Suppressor macrophage (primary cell): Measurements from ENCODE around the gene MARVELD1.
A peak's percentile ranks its signal among the peaks of the same experiment; 100 is the strongest.

Source experiments
- DNase-seq, 4 experiments: peaks; one replicate each; pipeline ENCODE4 v3.0.0-alpha.2; 2020 to 2022

Gene MARVELD1

DNA sequence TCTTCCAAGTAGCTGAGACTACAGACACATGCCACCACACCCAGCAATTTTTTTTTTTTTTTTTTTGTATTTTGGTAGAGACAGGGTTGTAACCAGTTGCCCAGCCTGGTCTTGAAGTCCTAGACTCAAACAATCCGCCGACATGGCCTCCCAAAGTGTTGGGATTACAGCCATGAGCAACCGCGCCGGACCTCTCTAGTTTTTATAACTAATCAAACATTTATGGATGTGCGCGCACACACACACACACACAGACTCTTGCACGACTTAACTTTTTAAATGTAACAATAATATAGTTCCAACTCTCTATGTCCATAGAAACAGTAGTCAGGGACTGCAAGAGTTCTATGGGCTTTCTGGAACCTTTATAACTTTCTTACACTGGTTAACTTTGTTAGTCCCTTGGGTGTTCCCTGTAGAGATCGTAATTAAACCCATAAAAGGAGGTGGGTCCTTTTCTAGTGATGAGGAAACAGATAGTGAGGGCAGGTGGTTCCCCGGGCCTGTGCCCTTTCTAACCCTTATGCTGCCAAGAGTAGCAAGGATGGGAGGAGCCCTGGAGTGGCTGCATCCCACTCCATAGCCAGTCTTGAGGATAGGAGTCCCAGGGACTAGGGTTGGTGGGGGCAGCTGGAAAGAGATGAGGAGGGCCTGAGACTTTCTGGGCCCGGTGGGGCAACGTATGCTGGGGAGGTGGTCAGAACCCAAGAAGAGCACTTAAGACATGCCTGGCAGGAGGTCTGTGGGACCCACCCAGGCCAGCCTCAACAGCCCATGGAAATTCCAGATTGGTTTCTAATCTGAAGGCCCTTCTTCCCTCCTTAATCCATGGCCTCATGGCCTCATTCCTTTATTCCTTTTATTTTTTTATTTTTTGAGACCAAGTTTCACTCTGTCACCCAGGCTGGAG, 8.6 kb downstream of the MARVELD1 start:
- DNase-seq: no peak

DNA sequence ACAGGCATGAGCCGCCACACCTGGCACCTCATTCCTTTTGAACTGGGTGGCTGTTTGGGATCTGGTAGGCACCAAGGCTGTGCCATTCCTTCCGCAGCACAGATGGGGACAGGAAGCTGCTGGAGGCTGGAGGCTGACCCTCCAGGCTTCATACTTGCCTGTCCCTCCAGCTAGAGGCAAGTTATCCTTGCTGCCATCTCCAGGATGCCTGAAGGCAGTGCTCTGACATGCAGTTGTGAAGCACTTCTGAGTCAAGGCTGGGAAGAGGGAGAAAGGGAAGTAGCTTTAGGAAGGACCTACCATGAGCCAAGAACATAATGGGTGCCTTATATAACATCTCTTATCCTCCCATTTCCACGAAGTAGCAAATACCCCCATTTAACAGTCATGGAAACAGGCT, 9.5 kb downstream of the MARVELD1 start:
- peak; percentile 15 to 51 (median 45) for DNase-seq

DNA sequence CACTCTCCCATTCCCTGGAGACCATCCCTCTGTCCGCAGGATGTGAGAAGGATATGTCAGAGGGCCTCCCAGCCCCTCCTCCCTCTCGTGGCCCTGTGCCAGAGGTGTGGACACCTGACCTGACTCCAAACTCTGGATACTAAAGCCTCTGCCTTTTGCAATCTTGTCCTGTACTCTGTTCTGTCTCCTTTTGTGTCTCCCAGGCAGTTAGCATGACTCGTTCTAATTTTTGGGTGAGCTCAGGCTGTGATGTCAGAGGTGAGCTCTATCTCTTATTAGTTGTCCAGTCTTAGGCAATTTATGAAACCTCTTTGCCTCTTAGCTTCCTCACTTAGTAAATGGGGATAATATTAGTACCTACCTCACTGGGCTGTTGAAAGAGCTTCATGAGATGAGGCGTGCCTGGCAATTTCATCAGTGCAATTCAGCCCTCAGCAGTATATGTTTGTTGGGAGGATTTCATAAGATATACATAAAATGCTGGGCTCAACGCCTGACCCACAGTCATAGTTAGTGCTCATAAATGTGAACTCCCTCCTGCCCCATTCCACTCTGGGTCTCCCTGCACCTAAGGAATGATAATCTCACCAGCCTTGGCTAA, 10.9 kb downstream of the MARVELD1 start:
- peak; percentile 74 to 94 (median 80) for DNase-seq

- no peak for DNase-seq
These were observed 13.2 kb downstream of the MARVELD1 start for GRCh38 chr10:97726636-97727178.

DNA sequence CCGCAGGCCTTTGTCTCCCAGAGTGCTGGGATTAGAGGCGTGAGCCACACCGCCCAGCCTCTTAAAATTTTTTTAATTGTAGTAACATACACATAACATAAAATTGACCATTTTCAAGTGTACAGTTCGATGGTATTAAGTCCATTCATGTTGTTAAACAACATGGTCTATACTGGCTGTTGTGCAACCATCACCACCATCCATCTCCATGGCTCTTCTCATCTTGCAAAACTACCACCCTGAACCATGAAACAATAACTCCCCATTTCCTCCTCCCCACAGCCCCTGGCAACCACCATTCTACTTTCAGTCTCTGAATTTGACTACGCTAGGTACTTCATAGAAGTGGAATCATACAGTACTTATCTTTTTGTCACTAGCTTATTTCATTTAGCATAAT, 15.5 kb downstream of the MARVELD1 start:
- DNase-seq: no peak

DNA sequence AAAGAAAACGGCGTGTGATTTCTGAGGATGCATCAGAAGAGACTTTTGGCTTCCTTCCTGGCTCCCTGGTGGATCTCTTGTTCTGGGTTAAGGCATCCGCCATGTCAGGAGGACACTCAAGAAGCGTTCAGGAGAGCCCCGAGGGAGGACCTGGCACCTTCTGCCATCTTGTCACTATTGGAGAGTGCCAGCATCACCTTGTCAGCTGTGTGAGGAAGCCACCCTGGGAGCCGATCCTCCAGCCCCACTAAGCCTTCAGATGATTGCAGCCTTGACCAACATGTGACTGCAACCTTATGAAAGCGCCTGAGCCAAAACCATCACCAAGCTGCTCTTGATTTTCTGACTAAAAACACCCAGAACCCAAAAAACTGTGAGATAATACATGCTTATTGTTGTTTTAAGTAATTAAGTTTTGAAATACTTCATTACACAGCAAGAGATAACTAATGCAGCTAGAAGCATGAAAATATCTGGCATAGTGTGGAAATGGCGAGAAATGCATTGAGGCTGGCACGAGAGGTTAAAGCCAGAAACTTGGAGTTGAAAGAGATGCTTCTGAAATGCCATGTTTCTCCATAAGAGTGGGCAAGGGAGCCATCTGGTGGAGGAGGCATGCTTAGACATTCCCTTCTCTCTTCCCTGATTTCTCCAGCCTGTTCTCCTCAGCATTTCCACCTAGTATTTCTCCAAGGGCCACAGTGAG, 18.0 kb downstream of the MARVELD1 start:
- peak; percentile 82 to 88 (median 84) for DNase-seq

DNA sequence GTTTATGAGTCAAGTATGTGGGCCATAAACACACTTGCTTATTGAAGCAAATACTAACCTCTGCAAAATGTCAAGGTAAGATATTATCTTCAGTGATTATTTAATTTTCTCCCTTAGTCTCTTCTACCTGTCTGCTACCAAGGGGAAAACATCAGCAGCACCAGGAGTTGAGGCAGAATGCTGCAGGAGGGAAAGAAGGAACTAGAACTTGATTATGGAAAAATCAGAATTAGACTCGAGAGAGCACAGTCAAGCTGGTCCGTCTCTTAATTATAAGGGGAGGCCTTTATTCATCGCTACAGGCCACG, 18.5 kb downstream of the MARVELD1 start:
- no peak for DNase-seq

DNA sequence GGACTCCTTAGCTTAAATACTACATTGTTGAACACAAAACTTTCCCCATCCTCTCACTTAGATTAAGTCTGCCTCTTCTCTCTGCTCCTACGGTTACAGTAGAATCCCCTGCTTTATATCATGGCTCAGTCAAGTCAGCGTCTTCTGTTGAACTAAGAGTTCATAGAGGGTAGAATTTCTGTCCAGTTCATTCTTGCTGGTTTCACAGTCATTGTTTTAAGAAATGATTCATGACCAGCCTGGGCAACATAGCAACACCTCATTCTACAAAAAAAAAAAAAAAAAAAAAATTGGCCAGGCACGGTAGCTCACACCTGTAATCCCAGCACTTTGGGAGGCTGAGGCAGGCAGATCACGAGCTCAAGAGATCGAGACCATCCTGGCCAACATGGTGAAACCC, 19.7 kb downstream of the MARVELD1 start:
- DNase-seq: no peak

DNA sequence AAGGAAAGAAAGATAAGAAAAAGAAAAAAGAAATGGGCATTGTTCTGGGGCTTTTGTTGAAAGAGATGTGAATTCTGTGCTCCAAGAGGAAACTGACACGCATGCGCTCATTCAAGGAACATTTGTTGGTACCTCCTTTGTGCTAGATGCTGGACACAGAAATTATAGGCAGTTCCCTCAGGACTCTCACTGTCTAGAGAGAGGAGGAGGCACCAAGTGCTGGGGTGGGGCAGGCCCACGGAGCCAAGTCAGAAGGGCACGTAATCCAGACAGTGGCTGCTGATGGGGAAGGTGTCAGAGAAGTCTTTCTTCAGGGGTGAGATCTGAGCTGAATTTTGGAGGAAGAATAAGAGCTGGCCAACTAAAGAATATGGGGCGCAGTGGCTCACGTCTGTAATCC, 20.5 kb downstream of the MARVELD1 start:
- DNase-seq: no peak

GRCh38 chr10:97736403-97736901, 22.9 kb downstream of the MARVELD1 start:
- no peak for DNase-seq

DNA sequence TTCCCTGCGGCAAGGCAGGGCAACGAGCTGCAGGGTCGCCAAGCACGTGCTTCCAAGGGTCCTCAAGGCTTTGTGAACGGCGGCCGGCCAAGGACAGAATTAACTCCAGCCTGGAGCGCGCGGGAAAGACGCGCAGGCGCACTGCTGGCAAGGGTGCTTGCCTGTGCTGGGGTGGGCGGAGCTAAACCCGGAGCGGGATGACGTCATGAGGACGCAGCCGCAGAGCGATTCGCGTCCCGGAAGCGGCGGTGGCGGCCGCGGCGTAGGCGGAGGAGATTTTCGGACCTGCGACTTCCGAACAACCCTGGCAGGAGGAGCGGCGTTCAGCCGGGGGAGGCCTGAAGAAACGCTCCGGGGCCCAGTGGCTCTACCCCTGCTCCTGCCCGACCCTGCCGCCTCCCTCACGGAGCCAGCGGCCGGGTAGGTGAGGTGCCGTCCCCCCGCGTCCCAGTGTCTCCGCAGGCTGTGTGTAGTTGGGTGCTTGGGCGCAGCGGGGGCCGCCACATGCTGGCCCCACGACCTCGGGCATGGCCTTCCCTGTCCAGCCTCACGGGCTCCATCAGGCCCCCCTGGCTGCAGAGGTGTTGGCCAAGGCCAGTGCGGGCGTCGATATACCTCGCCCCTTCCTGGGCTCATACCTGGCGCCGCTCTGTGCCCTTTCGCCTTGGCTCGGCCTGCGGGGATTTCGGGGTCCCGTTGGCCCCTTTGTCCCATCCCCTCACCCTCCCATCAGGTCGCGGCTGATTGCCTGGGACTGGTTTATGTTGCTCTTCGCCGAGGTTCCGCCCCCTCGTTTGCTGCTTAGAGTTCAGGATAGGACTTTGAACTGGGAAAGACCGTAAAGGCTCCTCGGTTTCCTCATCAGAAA, 23.6 kb downstream of the MARVELD1 start, which contains the start of gene ZFYVE27:
Gene ZFYVE27, plus strand, starts transcription at position 227 of the 868 bp plus-strand sequence. CDS start 1,350 bp downstream, outside the sequence.
- DNase-seq: peak; percentile 98 to 100 (median 99)

- no peak for DNase-seq
These were observed 24.3 kb downstream of the MARVELD1 start for GRCh38 chr10:97737770-97738265.

DNA sequence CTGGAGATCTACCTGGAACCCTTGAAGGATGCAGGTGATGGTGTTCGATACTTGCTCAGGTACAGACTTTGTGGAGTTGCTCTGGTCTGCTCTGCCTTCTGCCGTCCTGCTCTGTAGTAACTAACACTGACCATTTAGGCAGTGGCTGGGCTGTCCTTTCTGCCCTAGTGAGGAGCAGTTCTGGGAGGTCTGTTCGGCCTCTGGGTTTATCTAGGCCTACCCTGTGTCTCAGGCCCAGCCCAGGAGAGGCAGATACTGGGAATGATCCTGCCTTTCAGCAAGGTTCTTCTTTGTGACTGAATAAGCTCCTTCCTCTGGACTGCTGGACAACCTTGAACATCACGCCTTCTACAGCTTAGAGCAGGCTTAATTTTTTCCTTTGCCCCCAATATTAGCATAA, 25.1 kb downstream of the MARVELD1 start:
- DNase-seq: no peak

DNA sequence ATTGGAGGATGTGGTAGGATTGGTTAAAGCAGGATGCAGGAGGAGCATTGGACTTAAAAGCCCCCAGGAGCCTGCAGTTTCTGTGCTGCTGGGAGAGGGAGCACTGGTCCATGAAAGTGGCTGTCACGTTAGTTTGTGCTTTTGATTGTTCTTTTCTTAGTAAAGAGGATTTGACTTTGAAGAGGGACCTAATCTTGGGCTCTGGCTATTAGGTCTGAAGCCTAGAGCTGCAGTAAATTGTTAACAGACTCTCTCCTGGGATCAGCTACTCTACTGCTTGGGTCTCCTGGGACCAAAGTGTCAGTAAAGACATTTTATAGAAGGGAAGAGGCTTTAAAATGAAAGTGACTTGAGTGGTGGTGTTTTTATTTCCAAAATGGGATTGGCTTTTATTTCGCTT, 27.1 kb downstream of the MARVELD1 start:
- no peak for DNase-seq

DNA sequence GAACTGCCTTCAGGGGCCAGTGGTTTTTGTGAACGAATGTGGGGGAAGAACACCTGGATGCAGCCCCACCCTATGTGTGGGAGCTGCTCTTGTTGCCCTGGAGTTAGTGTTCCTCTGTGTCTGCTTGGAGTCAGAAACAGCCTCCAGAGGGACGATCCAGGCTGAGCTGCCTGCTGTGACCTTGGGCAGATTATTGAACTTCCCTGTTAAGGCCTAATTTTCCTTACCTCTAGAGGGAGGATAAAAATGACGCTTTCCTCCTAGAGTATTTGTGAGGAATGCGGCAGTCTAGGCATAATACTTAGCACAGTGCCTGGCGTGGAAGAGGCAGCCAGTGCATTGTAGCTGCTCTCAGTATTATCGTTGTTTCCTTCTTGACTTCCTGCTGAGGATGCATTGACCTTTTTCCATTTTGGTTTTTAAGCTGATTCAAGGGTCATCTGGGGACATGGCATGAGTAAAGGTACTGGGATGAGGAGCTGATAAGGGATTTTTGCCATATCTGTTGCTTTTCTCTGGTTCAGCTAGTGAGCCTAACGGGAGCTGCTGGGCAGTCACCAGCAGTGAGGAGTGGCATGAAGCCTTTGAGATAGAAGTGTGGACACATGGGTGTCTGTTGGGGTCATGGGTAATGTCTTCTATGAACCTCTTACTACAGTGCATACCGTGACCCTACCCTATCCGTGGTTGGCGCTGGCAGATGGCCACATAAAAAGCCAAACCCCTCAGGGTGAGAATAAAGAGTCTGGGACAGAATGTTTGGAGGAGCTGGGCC, 29.8 kb downstream of the MARVELD1 start:
- DNase-seq: no peak

- DNase-seq: no peak
These were observed 31.0 kb downstream of the MARVELD1 start for GRCh38 chr10:97744405-97745035.

DNA sequence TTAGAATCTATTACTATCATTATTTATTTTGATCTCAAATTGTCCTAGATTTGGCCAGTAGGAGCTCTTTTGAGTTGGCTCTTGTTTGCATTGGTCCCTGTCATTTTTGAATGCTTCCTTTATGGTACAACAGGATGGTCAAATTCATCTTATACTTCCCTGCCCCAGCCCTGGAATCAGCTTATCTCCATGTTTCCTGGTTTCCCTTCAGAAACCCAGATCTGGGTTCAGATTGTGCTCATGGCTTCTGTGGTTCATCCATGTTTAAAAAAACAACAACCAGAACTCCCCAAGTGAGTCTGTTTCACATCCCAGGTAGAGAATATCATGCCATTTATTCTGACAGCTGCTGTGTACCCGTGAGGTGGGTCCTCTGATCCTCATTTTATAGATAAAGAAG, 34.0 kb downstream of the MARVELD1 start:
- DNase-seq: no peak

- no peak for DNase-seq
These were observed 34.6 kb downstream of the MARVELD1 start for GRCh38 chr10:97748116-97748515.

DNA sequence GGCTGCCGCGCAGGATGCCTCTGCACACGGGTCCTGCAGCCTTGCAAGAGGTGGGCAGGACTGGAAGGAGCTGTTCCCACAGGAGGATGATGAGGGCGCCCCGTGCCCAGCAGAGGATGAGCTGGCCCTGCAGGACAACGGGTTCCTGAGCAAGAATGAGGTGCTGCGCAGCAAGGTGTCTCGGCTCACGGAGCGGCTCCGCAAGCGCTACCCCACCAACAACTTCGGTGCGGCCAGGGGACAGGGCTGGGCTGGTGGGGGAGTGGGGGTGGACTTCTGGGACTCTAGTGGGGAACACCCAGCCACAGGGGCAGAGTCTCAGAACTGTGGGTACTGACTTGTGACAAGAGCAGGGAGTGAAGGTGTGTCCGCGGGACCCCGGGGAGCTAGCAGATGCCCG, 39.4 kb downstream of the MARVELD1 start:
- DNase-seq: no peak

DNA sequence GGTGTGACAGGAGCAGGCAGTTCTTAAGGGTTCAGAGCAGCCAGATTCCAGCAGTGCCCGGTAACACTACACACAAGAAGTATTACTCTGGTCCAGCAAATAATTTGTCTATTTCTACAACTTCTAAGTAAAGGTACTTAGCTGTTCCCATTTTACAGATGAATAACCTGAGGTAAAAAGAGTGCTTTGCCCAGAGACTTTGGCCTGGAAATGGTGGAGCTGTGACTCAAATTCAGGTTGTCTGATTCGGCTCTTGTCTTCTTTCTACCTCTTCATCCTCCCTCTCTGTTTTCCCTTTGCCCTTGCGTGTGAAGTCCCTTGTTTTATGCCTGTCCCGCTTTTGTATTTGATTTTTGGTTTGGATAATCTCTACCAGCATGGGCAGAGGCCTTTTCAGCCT, 41.2 kb downstream of the MARVELD1 start:
- no peak for DNase-seq

DNA sequence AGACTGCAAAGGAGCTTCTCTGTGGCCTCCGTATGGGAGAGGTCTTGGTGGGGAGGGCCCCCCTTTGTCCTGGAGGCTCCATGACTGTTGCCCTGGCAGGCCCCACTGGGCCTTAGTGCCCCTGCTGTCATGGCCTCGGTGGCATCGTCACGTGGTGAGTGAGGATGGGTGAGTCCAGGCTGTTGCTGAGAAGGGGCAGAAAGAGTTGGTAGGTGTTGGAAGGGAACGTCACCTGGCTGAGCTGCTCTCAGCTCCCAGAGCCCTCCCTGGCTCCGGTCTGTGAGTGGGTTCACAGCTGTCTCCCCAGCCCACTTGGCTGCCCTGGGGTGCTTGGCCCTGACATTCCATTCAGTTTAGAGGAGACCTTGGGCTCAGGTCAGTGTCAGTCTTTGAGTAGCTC, 42.2 kb downstream of the MARVELD1 start:
- no peak for DNase-seq
